ENCODE measurements around the gene KRTAP6-1.

DNA sequence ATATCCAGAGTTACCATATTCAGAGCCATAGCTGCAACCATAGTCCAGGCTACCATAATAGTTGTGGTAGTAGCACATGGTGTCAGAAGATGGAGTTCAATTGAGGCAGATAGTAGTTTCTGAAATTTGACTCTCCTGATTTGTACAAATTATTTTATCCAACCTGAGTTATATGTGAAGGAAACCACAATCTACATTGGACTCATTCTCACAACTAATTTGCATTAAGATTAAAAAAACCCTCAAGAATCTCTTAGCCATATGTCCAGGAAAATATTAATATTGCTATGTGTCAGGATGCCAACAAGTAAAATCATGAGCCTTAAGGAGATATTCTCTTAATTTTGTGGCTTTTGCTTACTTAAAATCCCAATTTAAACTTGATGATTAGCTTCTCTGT lies 23.4 kb downstream of the KRTAP6-1 start, which contains the start of gene KRTAP22-2:
- TF ChIP-seq NFIC (IDR thresholded peaks at IDR 0.05): no peak
- no peak for TF ChIP-seq REST (IDR thresholded peaks at IDR 0.05; ENCODE audit: low read depth)
- TF ChIP-seq CEBPB (IDR thresholded peaks at IDR 0.05): no peak
- TF ChIP-seq EP300 (IDR thresholded peaks at IDR 0.05; ENCODE audit: borderline replicate concordance): no peak
- no peak for TF ChIP-seq RAD21 (IDR thresholded peaks at IDR 0.05; ENCODE audit: low read depth)
- TF ChIP-seq, protein P1, sequence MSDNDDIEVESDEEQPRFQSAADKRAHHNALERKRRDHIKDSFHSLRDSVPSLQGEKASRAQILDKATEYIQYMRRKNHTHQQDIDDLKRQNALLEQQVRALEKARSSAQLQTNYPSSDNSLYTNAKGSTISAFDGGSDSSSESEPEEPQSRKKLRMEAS (IDR thresholded peaks at IDR 0.05): no peak
- TF ChIP-seq TAF1 (IDR thresholded peaks at IDR 0.05; ENCODE audit: low read depth): no peak
- TF ChIP-seq EGR1 (IDR thresholded peaks at IDR 0.05): no peak
- TF ChIP-seq ZBTB7A (IDR thresholded peaks at IDR 0.05; ENCODE audit: low read depth): no peak
- no peak for TF ChIP-seq YY1 (IDR thresholded peaks at IDR 0.05; ENCODE audit: low read depth)
- TF ChIP-seq CREB1 (IDR thresholded peaks at IDR 0.05; ENCODE audit: low read depth): no peak
- TF ChIP-seq TEAD4 (IDR thresholded peaks at IDR 0.05): no peak
- TF ChIP-seq TCF12 (IDR thresholded peaks at IDR 0.05; ENCODE audit: low read depth): no peak
- no peak for TF ChIP-seq FOXM1 (IDR thresholded peaks at IDR 0.05; ENCODE audit: borderline replicate concordance, low read depth)
